ENCODE measurements around the gene PARD3B. TPM values are rescaled to one million over a fixed set of nuclear protein-coding genes. Genes with fewer than 3 reads are reported as not detected.

PARD3B gene
- total RNA-seq, 6 experiments from 2014 or later: 5.3 to 11.2 (median 8.3) TPM

GRCh38 chr2:204571041-204571440 is 25.8 kb downstream of the PARD3B start:
- no peak for DNase-seq
- peaks cover 0 to 12% (median 5%) of the 10 kb centered on the region in 4 donors for H3K4me1 ChIP-seq
- H3K4me3 ChIP-seq: no peak overlapping the region
- no peaks in the 10 kb centered on the region for H3K36me3 ChIP-seq
- 9% methylated on average over 1 of the region's 2 CpGs for WGBS (ENCODE audit: insufficient coverage, low coverage, low lambda C conversion rate, missing lambda C conversion rate)
- H3K9me3 ChIP-seq: no peaks in the 10 kb centered on the region
- peak in 2 of 4 donors; percentile 20 to 22 for ATAC-seq
- no peak overlapping the region for H3K27ac ChIP-seq
- H3K27me3 ChIP-seq: no peaks in the 10 kb centered on the region
- TF ChIP-seq CTCF (IDR thresholded peaks at IDR 0.05): no peak
- intact Hi-C loops (cut with DNase I): no loop called here

- H3K9me3 ChIP-seq: no peaks in the 10 kb centered on the region
- TF ChIP-seq CTCF (IDR thresholded peaks at IDR 0.05) (no peak), POLR2A (IDR thresholded peaks at IDR 0.05) (no peak)
- DNase-seq (no peak), ATAC-seq (peak; percentile 54 to 68 (median 60))
- intact Hi-C loops (cut with DNase I): no loop called here
- peaks cover 0 to 12% (median 5%) of the 10 kb centered on the region in 4 donors for H3K4me1 ChIP-seq
- 31% methylated on average over 2 of the region's 2 CpGs for WGBS (ENCODE audit: insufficient coverage, low coverage, low lambda C conversion rate, missing lambda C conversion rate)
- no peaks in the 10 kb centered on the region for H3K27me3 ChIP-seq
- H3K4me3 ChIP-seq: no peak overlapping the region
- H3K27ac ChIP-seq: no peak overlapping the region
- no peaks in the 10 kb centered on the region for H3K36me3 ChIP-seq
Measured at GRCh38 chr2:204571911-204572310, 26.6 kb downstream of the PARD3B start.

GRCh38 chr2:204573221-204573620 is 27.9 kb downstream of the PARD3B start:
- H3K4me1 ChIP-seq: peaks cover 0 to 12% (median 5%) of the 10 kb centered on the region in 4 donors
- H3K36me3 ChIP-seq: no peaks in the 10 kb centered on the region
- no peaks in the 10 kb centered on the region for H3K9me3 ChIP-seq
- ATAC-seq (no peak), DNase-seq (no peak)
- no peak overlapping the region for H3K27ac ChIP-seq
- WGBS (ENCODE audit: insufficient coverage, low coverage, low lambda C conversion rate, missing lambda C conversion rate): 100% methylated on average over 1 of the region's 2 CpGs
- TF ChIP-seq POLR2A (IDR thresholded peaks at IDR 0.05) (no peak), CTCF (IDR thresholded peaks at IDR 0.05) (no peak)
- intact Hi-C loops (cut with DNase I): no loop called here
- H3K27me3 ChIP-seq: no peaks in the 10 kb centered on the region
- H3K4me3 ChIP-seq: no peak overlapping the region

GRCh38 chr2:204574486-204574885 is 29.2 kb downstream of the PARD3B start:
- ATAC-seq: no peak
- TF ChIP-seq CTCF (IDR thresholded peaks at IDR 0.05) (no peak), POLR2A (IDR thresholded peaks at IDR 0.05) (no peak)
- H3K27ac ChIP-seq: no peak overlapping the region

GRCh38 chr2:204575463-204575862 is 30.2 kb downstream of the PARD3B start:
- Histone ChIP-seq H3K4me3 (no peak overlapping the region), H3K27ac (no peak overlapping the region), H3K4me1 (peaks cover 0 to 12% (median 5%) of the 10 kb centered on the region in 4 donors), H3K27me3 (no peaks in the 10 kb centered on the region), H3K36me3 (no peaks in the 10 kb centered on the region), H3K9me3 (no peaks in the 10 kb centered on the region)
- TF ChIP-seq POLR2A (IDR thresholded peaks at IDR 0.05) (no peak), CTCF (IDR thresholded peaks at IDR 0.05) (no peak)
- WGBS (ENCODE audit: insufficient coverage, low coverage, low lambda C conversion rate, missing lambda C conversion rate): 83% methylated on average over 3 of the region's 3 CpGs
- intact Hi-C loops (cut with DNase I): no loop called here
- DNase-seq (no peak), ATAC-seq (no peak)

More at GRCh38 chr2:204574486-204574885, 29.2 kb downstream of the PARD3B start:
- Histone ChIP-seq H3K9me3 (no peaks in the 10 kb centered on the region), H3K4me1 (peaks cover 0 to 12% (median 5%) of the 10 kb centered on the region in 4 donors), H3K4me3 (no peak overlapping the region), H3K27me3 (no peaks in the 10 kb centered on the region), H3K36me3 (no peaks in the 10 kb centered on the region)
- DNase-seq: no peak
- intact Hi-C loops (cut with DNase I): no loop called here
- WGBS (ENCODE audit: insufficient coverage, low coverage, low lambda C conversion rate, missing lambda C conversion rate): 77% methylated on average over 4 of the region's 4 CpGs
